ENCODE measurements around the gene MTHFS. TPM values are rescaled to one million over a fixed set of nuclear protein-coding genes. Genes with fewer than 3 reads are reported as not detected.
"Not testable (repeated sequence)": the region's sequence is repeated elsewhere in the genome, so short reads cannot be mapped to it uniquely, and the experiment has no call there.

The MTHFS gene
- total RNA-seq, 1 experiment from 2014 or later = 8.7 TPM

GRCh38 chr15:79916502-79917132 is 19.8 kb upstream of the MTHFS start:
- no peaks in the 10 kb centered on the region for H3K27me3 ChIP-seq (replicated peaks; ENCODE audit: insufficient read depth, low read depth, low read length, poor library complexity)
- H3K27ac ChIP-seq (ENCODE audit: low read depth, low read length, poor library complexity, severe bottlenecking) = no peak overlapping the region
- H3K9me3 ChIP-seq (ENCODE audit: low read depth, low read length, poor library complexity, severe bottlenecking) = peaks cover 57% of the 10 kb centered on the region
- BruUV-seq (replicated peaks) = no TSS peak
- CTCF ChIA-PET = no interaction called here
- TF ChIP-seq CTCF (conservative IDR thresholded peaks at IDR 0.05; ENCODE audit: low read depth, low read length) = no peak
- no peak for TF ChIP-seq EZH2 (IDR thresholded peaks at IDR 0.05; ENCODE audit: borderline replicate concordance, low read depth, low read length, poor library complexity, severe bottlenecking)
- no peak overlapping the region for H3K4me3 ChIP-seq (ENCODE audit: low read depth, low read length, poor library complexity, severe bottlenecking)
- H3K36me3 ChIP-seq (ENCODE audit: insufficient read depth, low read length, poor library complexity, severe bottlenecking) = peaks cover 9% of the 10 kb centered on the region
- POLR2A ChIA-PET (ENCODE audit: low non-redundant PET) = no interaction called here
- no peak for DNase-seq (ENCODE audit: low spot score)
- intact Hi-C loops (cut with micrococcal nuclease; ENCODE audit: unreplicated experiment) = no loop called here
- H3K4me1 ChIP-seq (ENCODE audit: insufficient read depth, low read length, poor library complexity, severe bottlenecking) = no peaks in the 10 kb centered on the region

GRCh38 chr15:79915776-79916501 is 19.1 kb upstream of the MTHFS start:
- H3K4me3 ChIP-seq (ENCODE audit: low read depth, low read length, poor library complexity, severe bottlenecking); H3K27me3 ChIP-seq (replicated peaks; ENCODE audit: insufficient read depth, low read depth, low read length, poor library complexity); H3K4me1 ChIP-seq (ENCODE audit: insufficient read depth, low read length, poor library complexity, severe bottlenecking); CTCF ChIA-PET; POLR2A ChIA-PET (ENCODE audit: low non-redundant PET); DNase-seq (ENCODE audit: low spot score); intact Hi-C loops (cut with micrococcal nuclease; ENCODE audit: unreplicated experiment); BruUV-seq (replicated peaks); H3K36me3 ChIP-seq (ENCODE audit: insufficient read depth, low read length, poor library complexity, severe bottlenecking); H3K27ac ChIP-seq (ENCODE audit: low read depth, low read length, poor library complexity, severe bottlenecking): not testable (repeated sequence)
- H3K9me3 ChIP-seq (ENCODE audit: low read depth, low read length, poor library complexity, severe bottlenecking) = peaks cover 52% of the 10 kb centered on the region

GRCh38 chr15:79914728-79915127 is 17.9 kb upstream of the MTHFS start:
- no peaks in the 10 kb centered on the region for H3K36me3 ChIP-seq (ENCODE audit: insufficient read depth, low read length, poor library complexity, severe bottlenecking)
- no peaks in the 10 kb centered on the region for H3K27me3 ChIP-seq (replicated peaks; ENCODE audit: insufficient read depth, low read depth, low read length, poor library complexity)
- peaks cover 42% of the 10 kb centered on the region for H3K9me3 ChIP-seq (ENCODE audit: low read depth, low read length, poor library complexity, severe bottlenecking)
- H3K27ac ChIP-seq (ENCODE audit: low read depth, low read length, poor library complexity, severe bottlenecking) = no peak overlapping the region
- no peaks in the 10 kb centered on the region for H3K4me1 ChIP-seq (ENCODE audit: insufficient read depth, low read length, poor library complexity, severe bottlenecking)
- ChIA-PET CTCF (no interaction called here), POLR2A (ENCODE audit: low non-redundant PET) (interaction anchor here (0.5 kb wide), 1 partner anchor 786 kb away, joined by 4 read pairs; no protein-coding TSS in a partner anchor)
- no TSS peak for BruUV-seq (replicated peaks)
- intact Hi-C loops (cut with micrococcal nuclease; ENCODE audit: unreplicated experiment) = no loop called here
- TF ChIP-seq CTCF (conservative IDR thresholded peaks at IDR 0.05; ENCODE audit: low read depth, low read length) (no peak), EZH2 (IDR thresholded peaks at IDR 0.05; ENCODE audit: borderline replicate concordance, low read depth, low read length, poor library complexity, severe bottlenecking) (no peak)
- no peak for DNase-seq (ENCODE audit: low spot score)
- no peak overlapping the region for H3K4me3 ChIP-seq (ENCODE audit: low read depth, low read length, poor library complexity, severe bottlenecking)

- CTCF ChIA-PET = not testable (repeated sequence)
Measured at GRCh38 chr15:79909556-79910335, 12.9 kb upstream of the MTHFS start.

More at GRCh38 chr15:79909556-79910335, 12.9 kb upstream of the MTHFS start:
- H3K36me3 ChIP-seq (ENCODE audit: insufficient read depth, low read length, poor library complexity, severe bottlenecking); DNase-seq (ENCODE audit: low spot score); H3K27ac ChIP-seq (ENCODE audit: low read depth, low read length, poor library complexity, severe bottlenecking); H3K27me3 ChIP-seq (replicated peaks; ENCODE audit: insufficient read depth, low read depth, low read length, poor library complexity); H3K4me1 ChIP-seq (ENCODE audit: insufficient read depth, low read length, poor library complexity, severe bottlenecking); intact Hi-C loops (cut with micrococcal nuclease; ENCODE audit: unreplicated experiment); POLR2A ChIA-PET (ENCODE audit: low non-redundant PET); BruUV-seq (replicated peaks); H3K4me3 ChIP-seq (ENCODE audit: low read depth, low read length, poor library complexity, severe bottlenecking): not testable (repeated sequence)
- peaks cover 12% of the 10 kb centered on the region for H3K9me3 ChIP-seq (ENCODE audit: low read depth, low read length, poor library complexity, severe bottlenecking)

All from A673 (cell line).